Measurements from ENCODE around the gene EVA1B.

The EVA1B gene

DNA sequence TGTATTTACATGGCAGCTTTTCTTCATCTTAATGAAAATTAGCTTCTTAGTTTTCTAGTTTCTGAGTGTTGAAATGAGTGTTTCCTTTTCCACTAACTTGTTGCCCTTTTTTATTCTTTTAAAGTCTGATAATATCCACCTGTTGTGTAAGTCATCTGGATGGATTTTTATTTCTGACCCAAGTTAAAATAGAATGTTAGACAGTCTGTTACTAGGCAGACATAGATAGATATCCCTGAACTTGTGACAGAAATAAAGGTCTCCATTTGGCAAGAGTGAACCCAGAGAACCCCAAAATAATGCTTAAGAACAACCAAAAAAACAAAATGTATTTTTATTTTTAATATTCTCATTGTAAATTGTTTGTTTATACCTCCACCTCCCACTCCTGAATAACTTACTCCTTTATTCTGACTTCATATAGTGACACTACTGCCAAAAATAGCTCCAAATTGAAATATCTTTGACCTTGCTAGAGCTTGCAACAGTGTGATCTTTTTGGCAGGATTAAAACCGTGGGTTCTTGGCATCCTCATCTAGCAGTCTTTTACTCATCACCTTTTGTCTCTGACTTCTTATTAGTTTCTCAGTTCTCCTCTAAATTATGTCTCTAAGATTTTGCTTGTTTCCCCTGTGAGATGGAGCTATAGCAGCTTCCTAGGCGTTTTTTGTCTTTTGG lies 44.2 kb downstream of the EVA1B start:
- DNase-seq (ENCODE audit: low read depth in 3 of 3): no peak

DNA sequence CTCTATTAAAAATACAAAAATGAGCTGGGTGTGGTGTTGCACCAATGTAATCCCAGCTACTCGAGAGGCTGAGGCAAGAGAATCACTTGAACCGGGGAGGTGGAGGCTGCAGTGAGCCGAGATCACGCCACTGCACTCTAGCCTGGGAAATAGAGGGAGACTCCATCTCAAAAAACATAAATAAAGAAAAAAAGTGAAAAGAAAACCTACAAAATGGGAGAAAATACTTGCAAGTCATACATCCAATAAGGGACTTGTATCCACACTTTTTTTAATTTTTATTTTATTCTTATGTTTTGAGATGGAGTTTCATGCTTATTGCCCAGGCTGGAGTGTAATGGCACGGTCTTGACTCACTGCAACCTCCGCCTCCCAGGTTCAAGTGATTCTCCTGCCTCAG lies 46.8 kb downstream of the EVA1B start:
- no peak for DNase-seq (ENCODE audit: low read depth in 3 of 3)

DNA sequence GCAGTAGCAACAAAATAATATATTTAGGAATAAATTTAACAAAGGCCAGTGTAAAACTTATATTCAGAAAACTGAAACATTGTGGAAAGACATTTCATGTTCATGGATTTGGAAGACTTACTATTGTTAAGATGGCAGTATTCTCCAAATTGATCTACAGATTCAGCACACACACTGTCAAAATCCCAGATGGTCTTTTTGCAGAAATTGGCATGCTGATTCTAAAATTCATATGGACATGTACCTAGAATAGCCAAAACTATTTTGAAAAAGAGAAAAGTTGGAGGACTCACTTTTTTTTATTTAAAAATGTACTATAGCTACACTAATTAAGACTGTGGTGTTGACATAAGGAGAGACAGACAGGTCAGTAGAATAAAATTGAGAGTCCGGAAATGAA lies 49.2 kb downstream of the EVA1B start:
- DNase-seq (ENCODE audit: low read depth in 3 of 3): no peak

DNA sequence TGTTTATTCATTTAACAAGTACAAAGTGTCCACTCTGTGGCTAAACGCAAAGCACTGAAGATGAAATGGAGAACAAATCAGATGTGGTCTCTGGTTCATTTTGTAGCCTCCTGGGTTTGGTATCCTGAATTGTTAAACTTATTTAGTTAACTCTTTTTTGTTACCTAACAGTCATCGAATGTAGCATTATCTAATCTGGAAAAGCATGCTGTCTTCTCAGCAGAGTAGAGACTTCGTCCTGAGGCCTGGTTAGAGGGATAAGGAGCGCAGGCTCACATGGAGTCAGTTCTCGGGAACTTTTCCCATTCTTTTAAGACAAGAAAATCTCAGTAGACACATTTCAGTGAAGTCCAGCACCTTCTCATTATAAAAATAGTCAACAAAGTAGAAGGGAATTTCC lies 50.4 kb downstream of the EVA1B start:
- no peak for DNase-seq (ENCODE audit: low read depth in 3 of 3)
